K562 (cell line): ENCODE measurements around the gene PDE11A.

Source experiments
- CREM ChIP-seq: IDR thresholded peaks from 2 replicates; pipeline ENCODE4 v1.6.1; 2014; ENCODE audit warnings: antibody characterized with exemption, low read depth
- CTCF ChIP-seq, 3 experiments: IDR thresholded peaks in 2 of 3; conservative IDR thresholded peaks in 1 of 3; 2 replicates each; pipeline ENCODE4 v1.5.1; 2011 to 2012; ENCODE audit warnings: low read length in 3 of 3, mild to moderate bottlenecking in 3 of 3, control low read depth in 2 of 3, improper control_type of control experiment in 1 of 3, inconsistent platforms in 1 of 3, low read depth in 1 of 3, mixed read lengths in 1 of 3, moderate library complexity in 1 of 3; ENCODE audit not compliant: insufficient read depth in 2 of 3
- EZH2 ChIP-seq: IDR thresholded peaks from 2 replicates; pipeline ENCODE4 v1.6.1; 2012; ENCODE audit warnings: low read depth, mild to moderate bottlenecking, inconsistent platforms, low read length, borderline replicate concordance
- KDM4B ChIP-seq, 2 experiments: fragments of 450-650 bp in 1 of 2; sonication (generic) in 1 of 2; IDR thresholded peaks; 2 replicates each; pipeline ENCODE4 v1.6.1; 2016 to 2017; ENCODE audit warnings: borderline replicate concordance in 2 of 2, antibody characterized with exemption in 1 of 2, low read depth in 1 of 2, mild to moderate bottlenecking in 1 of 2
- NCOA6 ChIP-seq: fragments of 450-650 bp; IDR thresholded peaks from 2 replicates; pipeline ENCODE4 v1.6.1; 2017; ENCODE audit warnings: mild to moderate bottlenecking
- POLR2A ChIP-seq: fragments of 450-650 bp; conservative IDR thresholded peaks from 2 replicates; pipeline ENCODE4 v1.6.1; 2016
- TARDBP ChIP-seq: fragments of 450-650 bp; IDR thresholded peaks from 2 replicates; pipeline ENCODE4 v1.6.1; 2016
- ZHX1 ChIP-seq: fragments of 150-350 bp; conservative IDR thresholded peaks from 2 replicates; pipeline ENCODE4 v1.6.1; 2014; ENCODE audit warnings: low read length
- ZNF232 ChIP-seq: sonication (generic); formaldehyde crosslinking; IDR thresholded peaks from 2 replicates; pipeline ENCODE4 v1.8.0; 2022; ENCODE audit warnings: mild to moderate bottlenecking, missing genetic modification reagents
- ZNF584 ChIP-seq: fragments of 200-800 bp; sonication (Bioruptor generic); IDR thresholded peaks from 2 replicates; pipeline ENCODE4 v1.6.1; 2016; ENCODE audit warnings: low read depth, mild to moderate bottlenecking, missing genetic modification characterization, missing compliant biosample characterization
- TF ChIP-seq, protein P1 (sequence below): fragments of 450-650 bp; IDR thresholded peaks from 2 replicates; pipeline ENCODE4 v1.6.1; 2016
- TF ChIP-seq, protein P2 (sequence below): fragments of 200-400 bp; formaldehyde crosslinking; IDR thresholded peaks from 2 replicates; pipeline ENCODE4 v1.6.1; 2017; ENCODE audit warnings: mild to moderate bottlenecking, low read depth, low read length, moderate library complexity

GRCh38 chr2:177694348-177694747 is 378.2 kb downstream of the PDE11A start:
- TF ChIP-seq CTCF (IDR thresholded peaks at IDR 0.05 in 2 of 3, conservative IDR thresholded peaks at IDR 0.05 in 1 of 3; ENCODE audit: insufficient read depth in 2 of 3, low read depth in 1 of 3, low read length in 3 of 3) (no peak), NCOA6 (no peak), ZNF232 (CRISPR knock-in tag) (no peak), ZHX1 (no peak), KDM4B (IDR thresholded peaks at IDR 0.05; ENCODE audit: borderline replicate concordance in 2 of 2, low read depth in 1 of 2) (no peak), EZH2 (no peak), CREM (no peak), POLR2A (no peak), TARDBP (no peak), ZNF584 (CRISPR knock-in tag) (no peak)
- TF ChIP-seq, protein P1, sequence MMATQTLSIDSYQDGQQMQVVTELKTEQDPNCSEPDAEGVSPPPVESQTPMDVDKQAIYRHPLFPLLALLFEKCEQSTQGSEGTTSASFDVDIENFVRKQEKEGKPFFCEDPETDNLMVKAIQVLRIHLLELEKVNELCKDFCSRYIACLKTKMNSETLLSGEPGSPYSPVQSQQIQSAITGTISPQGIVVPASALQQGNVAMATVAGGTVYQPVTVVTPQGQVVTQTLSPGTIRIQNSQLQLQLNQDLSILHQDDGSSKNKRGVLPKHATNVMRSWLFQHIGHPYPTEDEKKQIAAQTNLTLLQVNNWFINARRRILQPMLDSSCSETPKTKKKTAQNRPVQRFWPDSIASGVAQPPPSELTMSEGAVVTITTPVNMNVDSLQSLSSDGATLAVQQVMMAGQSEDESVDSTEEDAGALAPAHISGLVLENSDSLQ = no peak
- TF ChIP-seq, protein P2, sequence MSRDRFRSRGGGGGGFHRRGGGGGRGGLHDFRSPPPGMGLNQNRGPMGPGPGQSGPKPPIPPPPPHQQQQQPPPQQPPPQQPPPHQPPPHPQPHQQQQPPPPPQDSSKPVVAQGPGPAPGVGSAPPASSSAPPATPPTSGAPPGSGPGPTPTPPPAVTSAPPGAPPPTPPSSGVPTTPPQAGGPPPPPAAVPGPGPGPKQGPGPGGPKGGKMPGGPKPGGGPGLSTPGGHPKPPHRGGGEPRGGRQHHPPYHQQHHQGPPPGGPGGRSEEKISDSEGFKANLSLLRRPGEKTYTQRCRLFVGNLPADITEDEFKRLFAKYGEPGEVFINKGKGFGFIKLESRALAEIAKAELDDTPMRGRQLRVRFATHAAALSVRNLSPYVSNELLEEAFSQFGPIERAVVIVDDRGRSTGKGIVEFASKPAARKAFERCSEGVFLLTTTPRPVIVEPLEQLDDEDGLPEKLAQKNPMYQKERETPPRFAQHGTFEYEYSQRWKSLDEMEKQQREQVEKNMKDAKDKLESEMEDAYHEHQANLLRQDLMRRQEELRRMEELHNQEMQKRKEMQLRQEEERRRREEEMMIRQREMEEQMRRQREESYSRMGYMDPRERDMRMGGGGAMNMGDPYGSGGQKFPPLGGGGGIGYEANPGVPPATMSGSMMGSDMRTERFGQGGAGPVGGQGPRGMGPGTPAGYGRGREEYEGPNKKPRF = no peak
